ENCODE data around the gene MYRFL.
"Not testable (repeated sequence)": the region's sequence is repeated elsewhere in the genome, so short reads cannot be mapped to it uniquely, and the experiment has no call there.

Gene MYRFL

GRCh38 chr12:69851976-69852375, 26.9 kb downstream of the MYRFL start:
- DNase-seq (ENCODE audit: low read depth) = peak; percentile 42

DNA sequence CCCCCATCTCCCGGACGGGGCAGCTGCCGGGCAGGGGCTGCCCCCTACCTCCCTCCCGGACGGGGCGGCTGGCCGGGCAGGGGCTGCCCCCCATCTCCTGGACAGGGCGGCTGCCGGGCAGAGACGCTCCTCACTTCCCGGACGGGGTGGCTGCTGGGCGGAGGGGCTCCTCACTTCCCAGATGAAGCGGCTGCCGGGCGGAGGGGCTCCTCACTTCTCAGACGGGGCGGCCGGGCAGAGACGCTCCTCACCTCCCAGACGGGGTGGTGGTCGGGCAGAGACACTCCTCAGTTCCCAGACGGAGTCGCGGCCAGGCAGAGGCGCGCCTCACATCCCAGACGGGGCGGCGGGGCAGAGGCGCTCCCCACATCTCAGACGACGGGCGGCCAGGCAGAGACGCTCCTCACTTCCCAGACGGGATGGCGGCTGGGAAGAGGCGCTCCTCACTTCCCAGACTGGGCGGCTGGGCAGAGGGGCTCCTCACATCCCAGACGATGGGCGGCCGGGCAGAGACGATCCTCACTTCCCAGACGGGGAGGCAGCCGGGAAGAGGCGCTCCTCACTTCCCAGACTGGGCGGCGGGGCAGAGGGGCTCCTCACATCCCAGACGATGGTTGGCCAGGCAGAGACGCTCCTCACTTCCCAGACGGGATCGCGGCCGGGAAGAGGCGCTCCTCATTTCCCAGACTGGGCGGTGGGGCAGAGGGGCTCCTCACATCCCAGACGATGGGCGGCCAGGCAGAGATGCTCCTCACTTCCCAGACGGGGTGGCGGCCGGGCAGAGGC, 28.3 kb downstream of the MYRFL start:
- DNase-seq (ENCODE audit: low read depth); H3K4me3 ChIP-seq (ENCODE audit: low read depth, low read length); in situ Hi-C loops (cut with HindIII; ENCODE audit: low sequenced_read_pairs): not testable (repeated sequence)

More at GRCh38 chr12:69851976-69852375, 26.9 kb downstream of the MYRFL start:
- no peak overlapping the region for H3K4me3 ChIP-seq (ENCODE audit: low read depth, low read length)
- in situ Hi-C loops (cut with HindIII; ENCODE audit: low sequenced_read_pairs) = no loop called here
- no peak for TF ChIP-seq CTCF (IDR thresholded peaks at IDR 0.05; ENCODE audit: low read depth, low read length, missing control alignments)

GRCh38 chr12:69866698-69867097, 41.7 kb downstream of the MYRFL start:
- no peak overlapping the region for H3K4me3 ChIP-seq (ENCODE audit: low read depth, low read length)
- in situ Hi-C loops (cut with HindIII; ENCODE audit: low sequenced_read_pairs) = no loop called here
- DNase-seq (ENCODE audit: low read depth) = no peak
- no peak for TF ChIP-seq CTCF (IDR thresholded peaks at IDR 0.05; ENCODE audit: low read depth, low read length, missing control alignments)

- in situ Hi-C loops (cut with HindIII; ENCODE audit: low sequenced_read_pairs) = no loop called here
- no peak for DNase-seq (ENCODE audit: low read depth)
- H3K4me3 ChIP-seq (ENCODE audit: low read depth, low read length) = no peak overlapping the region
- TF ChIP-seq CTCF (IDR thresholded peaks at IDR 0.05; ENCODE audit: low read depth, low read length, missing control alignments) = no peak
Measured at GRCh38 chr12:69868695-69869094, 43.7 kb downstream of the MYRFL start.

- no peak for TF ChIP-seq CTCF (IDR thresholded peaks at IDR 0.05; ENCODE audit: low read depth, low read length, missing control alignments)
- in situ Hi-C loops (cut with HindIII; ENCODE audit: low sequenced_read_pairs) = no loop called here
- DNase-seq (ENCODE audit: low read depth) = no peak
- H3K4me3 ChIP-seq (ENCODE audit: low read depth, low read length) = no peak overlapping the region
Measured at GRCh38 chr12:69872804-69873203, 47.8 kb downstream of the MYRFL start.

DNA sequence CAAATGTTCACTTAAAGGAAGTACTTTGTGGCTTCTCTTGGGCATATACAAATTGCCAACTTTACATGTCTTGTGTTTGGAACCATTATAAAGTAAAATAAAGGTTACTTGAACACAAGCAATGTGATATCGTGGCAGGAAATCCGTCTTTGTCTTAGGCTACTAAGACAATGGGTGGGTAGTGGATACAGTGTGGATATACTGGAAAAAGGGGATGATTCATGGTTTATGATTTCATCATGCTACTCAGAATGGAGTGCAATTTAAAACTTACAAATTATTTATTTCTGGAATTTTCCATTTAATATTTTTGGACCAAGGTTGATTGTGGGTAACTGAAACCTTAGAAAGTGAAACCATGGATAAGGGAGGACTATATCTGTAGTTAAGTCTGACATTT, 48.4 kb downstream of the MYRFL start:
- no peak overlapping the region for H3K4me3 ChIP-seq (ENCODE audit: low read depth, low read length)
- in situ Hi-C loops (cut with HindIII; ENCODE audit: low sequenced_read_pairs) = no loop called here
- no peak for TF ChIP-seq CTCF (IDR thresholded peaks at IDR 0.05; ENCODE audit: low read depth, low read length, missing control alignments)
- no peak for DNase-seq (ENCODE audit: low read depth)

- H3K4me3 ChIP-seq (ENCODE audit: low read depth, low read length) = no peak overlapping the region
- DNase-seq (ENCODE audit: low read depth) = no peak
- in situ Hi-C loops (cut with HindIII; ENCODE audit: low sequenced_read_pairs) = loop anchor here (25.0 kb wide), 2 partner anchors 488 to 713 kb away; partner anchors contain the start of gene KCNMB4
- TF ChIP-seq CTCF (IDR thresholded peaks at IDR 0.05; ENCODE audit: low read depth, low read length, missing control alignments) = no peak
Measured at GRCh38 chr12:69874606-69875005, 49.6 kb downstream of the MYRFL start.

All from astrocyte of the cerebellum (primary cell).